ENCODE results near the gene ZNF581.

GRCh38 chr19:55650126-55650557, 6.7 kb downstream of the ZNF581 start:
- TF ChIP-seq EP300 (IDR thresholded peaks at IDR 0.05) (no peak), CTCF (IDR thresholded peaks at IDR 0.05) (no peak), POLR2A (IDR thresholded peaks at IDR 0.05) (no peak)

Measured in ovary (tissue), 3 donors.